GM23338 (cell line): ENCODE data around the gene ZSCAN5A. TPM values are rescaled to one million over a fixed set of nuclear protein-coding genes. Genes with fewer than 3 reads are reported as not detected.
"Not testable (repeated sequence)": the region's sequence is repeated elsewhere in the genome, so short reads cannot be mapped to it uniquely, and the experiment has no call there.

ENCODE experiments used
- ATAC-seq: fragments of 200-7000 bp; cut with Tn5 transposase; 3 replicates; pipeline ENCODE4 v1.9.1; 2020
- DNase-seq: peaks from one replicate; pipeline ENCODE4 v3.0.0-alpha.2; 2015; ENCODE audit warnings: low spot score
- H2AFZ ChIP-seq: fragments of 200-600 bp; sonication (generic); 2 replicates; pipeline ENCODE4 v1.8.0; 2016; ENCODE audit warnings: antibody characterized with exemption, mild to moderate bottlenecking, moderate library complexity
- H3F3A ChIP-seq: fragments of 200-600 bp; sonication (generic); replicated peaks from 2 replicates; pipeline ENCODE4 v1.8.0; 2017; ENCODE audit warnings: antibody characterized with exemption, mixed run types, low read depth
- H3K27ac ChIP-seq: fragments of 200-600 bp; sonication (generic); 2 replicates; pipeline ENCODE4 v1.6.1; 2016; ENCODE audit warnings: low read depth
- H3K27me3 ChIP-seq: fragments of 200-600 bp; sonication (generic); 2 replicates; pipeline ENCODE4 v1.8.0; 2016; ENCODE audit warnings: mild to moderate bottlenecking, mixed run types, moderate library complexity; ENCODE audit not compliant: insufficient read depth
- H3K36me3 ChIP-seq: fragments of 200-600 bp; sonication (generic); 2 replicates; pipeline ENCODE4 v1.8.0; 2016; ENCODE audit warnings: mild to moderate bottlenecking; ENCODE audit not compliant: insufficient read depth
- H3K4me1 ChIP-seq: fragments of 200-600 bp; sonication (generic); 2 replicates; pipeline ENCODE4 v1.8.0; 2016; ENCODE audit warnings: mild to moderate bottlenecking, moderate library complexity; ENCODE audit not compliant: insufficient read depth
- H3K4me2 ChIP-seq: fragments of 200-600 bp; sonication (generic); 2 replicates; pipeline ENCODE4 v1.7.1; 2017; ENCODE audit warnings: mixed run types
- H3K4me3 ChIP-seq: fragments of 200-600 bp; sonication (generic); 2 replicates; pipeline ENCODE4 v1.6.1; 2016; ENCODE audit warnings: mixed run types
- H3K79me2 ChIP-seq: fragments of 200-600 bp; sonication (generic); replicated peaks from 2 replicates; pipeline ENCODE4 v1.8.0; 2017; ENCODE audit warnings: mild to moderate bottlenecking; ENCODE audit not compliant: insufficient read depth
- H3K9me2 ChIP-seq: fragments of 200-600 bp; sonication (generic); 2 replicates; pipeline ENCODE4 v1.8.0; 2017; ENCODE audit not compliant: insufficient read depth
- H4K20me1 ChIP-seq: fragments of 200-600 bp; sonication (generic); replicated peaks from 2 replicates; pipeline ENCODE4 v1.8.0; 2017; ENCODE audit warnings: mild to moderate bottlenecking; ENCODE audit not compliant: insufficient read depth
- H3K27ac Mint-ChIP-seq: 2 replicates; pipeline ENCODE4 v1.8.0; 2020; ENCODE audit warnings: inconsistent platforms, mild to moderate bottlenecking, moderate library complexity, mixed read lengths
- H3K27me3 Mint-ChIP-seq: 3 replicates; pipeline ENCODE4 v1.8.0; 2022; ENCODE audit warnings: low read depth, mild to moderate bottlenecking, moderate library complexity, mixed read lengths, inconsistent platforms; ENCODE audit not compliant: insufficient read depth, poor library complexity
- H3K36me3 Mint-ChIP-seq: 3 replicates; pipeline ENCODE4 v1.8.0; 2021; ENCODE audit warnings: low read depth, mild to moderate bottlenecking, inconsistent platforms, moderate library complexity, mixed read lengths
- H3K4me1 Mint-ChIP-seq: 3 replicates; pipeline ENCODE4 v1.8.0; 2020; ENCODE audit warnings: mild to moderate bottlenecking, inconsistent platforms, mixed read lengths
- H3K4me3 Mint-ChIP-seq: 3 replicates; pipeline ENCODE4 v1.8.0; 2021; ENCODE audit warnings: moderate library complexity, mild to moderate bottlenecking, inconsistent platforms, mixed read lengths
- H3K9me3 Mint-ChIP-seq: 3 replicates; pipeline ENCODE4 v1.8.0; 2020; ENCODE audit warnings: moderate library complexity, mild to moderate bottlenecking, inconsistent platforms, mixed read lengths
- CREB1 ChIP-seq: fragments of 250-450 bp; sonication (Bioruptor Pico); IDR thresholded peaks from 2 replicates; pipeline ENCODE4 v1.5.0; 2020; ENCODE audit warnings: low read depth, mild to moderate bottlenecking, moderate library complexity
- CTCF ChIP-seq, 2 experiments: fragments of 200-600 bp in 1 of 2; sonication (generic) in 1 of 2; conservative IDR thresholded peaks; 2 replicates each; pipeline versions ENCODE4 v1.5.1 to v1.6.1; 2016 to 2017; ENCODE audit warnings: antibody characterized with exemption in 2 of 2, low read depth in 2 of 2, mild to moderate bottlenecking in 2 of 2, moderate library complexity in 1 of 2
- EZH2 ChIP-seq: fragments of 200-600 bp; sonication (generic); IDR thresholded peaks from one replicate; pipeline ENCODE4 v1.8.0; 2017; ENCODE audit warnings: antibody characterized with exemption, mild to moderate bottlenecking, low read depth; ENCODE audit not compliant: unreplicated experiment
- EZH2phosphoT487 ChIP-seq: fragments of 200-600 bp; sonication (generic); IDR thresholded peaks from one replicate; pipeline ENCODE4 v1.8.1; 2018; ENCODE audit warnings: antibody characterized with exemption; ENCODE audit not compliant: unreplicated experiment
- JUNB ChIP-seq: IDR thresholded peaks from one replicate; pipeline ENCODE4 v1.6.1; 2016; ENCODE audit warnings: antibody characterized with exemption; ENCODE audit not compliant: unreplicated experiment
- POLR2AphosphoS5 ChIP-seq: IDR thresholded peaks from 2 replicates; pipeline ENCODE4 v1.6.1; 2016; ENCODE audit warnings: antibody characterized with exemption, low read depth
- STAT1 ChIP-seq: IDR thresholded peaks from one replicate; pipeline ENCODE4 v1.6.1; 2016; ENCODE audit warnings: antibody characterized with exemption; ENCODE audit not compliant: unreplicated experiment
- ZNF114 ChIP-seq: fragments of 250-450 bp; sonication (Bioruptor Pico); IDR thresholded peaks from 2 replicates; pipeline ENCODE4 v1.5.0; 2020; ENCODE audit warnings: mild to moderate bottlenecking, moderate library complexity
- ZNF331 ChIP-seq: fragments of 250-450 bp; sonication (Bioruptor Pico); IDR thresholded peaks from 2 replicates; pipeline ENCODE4 v1.5.0; 2020; ENCODE audit warnings: low read depth, mild to moderate bottlenecking, moderate library complexity
- polyA plus RNA-seq: library from polyadenylated mRNA; unstranded; fragments of >200 nt; fragmentation: Nextera tagmentation; extraction: Ambion mirVana; gene quantifications from 2 replicates; pipeline ENCODE4 v1.2.1, GENCODE V29; 2016
- total RNA-seq: library from RNA; depleted of rRNA; stranded (reverse); fragments of >200 nt; shearing (Covaris generic); gene quantifications from 2 replicates; pipeline ENCODE4 v1.2.3, GENCODE V29; 2014

ZSCAN5A gene
- total and polyA plus RNA-seq, 2 experiments from 2014 or later, result 10.2 to 12.5 TPM

DNA sequence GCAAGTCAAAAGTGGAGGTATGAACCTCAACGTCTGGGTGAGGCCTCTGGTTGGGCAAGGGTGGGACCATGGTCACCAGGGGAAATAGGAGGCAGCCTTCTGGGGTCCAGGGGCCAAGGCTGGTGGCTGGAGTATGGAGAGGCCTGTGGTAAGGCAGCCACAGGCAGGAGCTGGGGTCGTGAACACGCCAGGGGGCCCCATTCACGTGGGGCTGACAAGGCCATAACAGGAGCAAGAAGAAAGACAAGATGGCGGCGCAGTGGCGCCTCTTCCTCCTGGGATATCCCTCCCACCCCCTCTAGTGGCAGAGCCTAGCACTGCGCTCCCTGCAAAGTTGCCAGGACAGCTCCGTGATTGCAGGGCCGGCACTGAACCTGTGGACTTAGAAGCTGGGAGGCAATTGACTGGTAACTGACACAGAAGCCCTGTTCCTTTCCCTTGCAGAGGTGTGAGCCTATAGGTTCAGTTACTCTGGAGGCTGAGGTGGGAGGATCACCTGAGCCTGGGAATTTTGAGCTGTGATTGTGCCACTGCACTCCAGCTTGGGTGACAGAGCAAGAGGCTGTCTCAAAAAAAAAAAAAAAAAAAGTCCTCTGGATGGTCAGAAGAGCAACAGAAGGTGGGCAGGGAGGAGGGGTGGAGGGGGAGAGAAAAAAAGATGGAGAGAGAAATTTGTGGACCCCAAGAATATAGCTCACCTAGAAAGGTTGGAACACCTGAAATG is 61.8 kb downstream of the ZSCAN5A start:
- H3K36me3 ChIP-seq, result no peaks in the 10 kb centered on the region
- H3K4me1 ChIP-seq, result no peaks in the 10 kb centered on the region; the same call in 1 of the 2 replicates
- TF ChIP-seq STAT1, result no peak
- no peak for TF ChIP-seq ZNF331 (CRISPR knock-in tag)
- TF ChIP-seq JUNB, result no peak
- TF ChIP-seq ZNF114 (CRISPR knock-in tag), result peak; percentile 95; the same call in 1 of the 2 replicates
- peak; percentile 85 to 87 for TF ChIP-seq CTCF (conservative IDR thresholded peaks at IDR 0.05; ENCODE audit: low read depth in 2 of 2)
- 0 out of 2 replicates have a peak, but pooled peaks have one; percentile 32 for TF ChIP-seq CREB1
- no peak for TF ChIP-seq POLR2AphosphoS5
- TF ChIP-seq EZH2, result no peak
- TF ChIP-seq EZH2phosphoT487, result no peak
- peak; percentile 99 for ATAC-seq
- H3K27ac Mint-ChIP-seq, result peak overlapping the region; percentile 52; the same call in 1 of the 2 replicates
- peak; percentile 94 for DNase-seq
- no peaks in the 10 kb centered on the region for H4K20me1 ChIP-seq
- H3K36me3 Mint-ChIP-seq, result peaks cover 11% of the 10 kb centered on the region
- H3K4me3 Mint-ChIP-seq, result no peak overlapping the region
- H3K27me3 Mint-ChIP-seq, result peaks cover 12% of the 10 kb centered on the region
- no peak overlapping the region for H3K27ac ChIP-seq
- H3K9me2 ChIP-seq, result peaks cover 8% of the 10 kb centered on the region
- H3K4me2 ChIP-seq, result no peak overlapping the region
- H3K79me2 ChIP-seq, result no peaks in the 10 kb centered on the region
- H3K4me1 Mint-ChIP-seq, result no peaks in the 10 kb centered on the region
- no peaks in the 10 kb centered on the region for H3F3A ChIP-seq
- H3K9me3 Mint-ChIP-seq, result peaks cover 13% of the 10 kb centered on the region; the same call in 2 of the 3 replicates
- H3K27me3 ChIP-seq, result no peaks in the 10 kb centered on the region
- H2AFZ ChIP-seq, result peak overlapping the region; percentile 99
- no peak overlapping the region for H3K4me3 ChIP-seq

GRCh38 chr19:56248736-56249338 is 65.8 kb downstream of the ZSCAN5A start:
- H3K27ac ChIP-seq, H3K79me2 ChIP-seq, H3K27ac Mint-ChIP-seq, ATAC-seq, H3K27me3 ChIP-seq, H3K4me3 Mint-ChIP-seq, H3K9me2 ChIP-seq, H3K4me3 ChIP-seq, H4K20me1 ChIP-seq, H3K36me3 ChIP-seq, H3K4me1 ChIP-seq, H3F3A ChIP-seq, H3K4me1 Mint-ChIP-seq, DNase-seq, H3K4me2 ChIP-seq, H2AFZ ChIP-seq: not testable (repeated sequence)
- Mint-ChIP-seq H3K9me3 (peaks cover 13% of the 10 kb centered on the region; the same call in 2 of the 3 replicates), H3K27me3 (peaks cover 11% of the 10 kb centered on the region), H3K36me3 (peaks cover 11% of the 10 kb centered on the region)
